ENCODE results near the gene PKM. TPM values are rescaled to one million over a fixed set of nuclear protein-coding genes. Genes with fewer than 3 reads are reported as not detected.

The PKM gene
- total and polyA plus RNA-seq, 9 of the 15 experiments (the other 6 are each of a cell fraction or from before 2014, with no cell fraction given): 140 to 825 (median 383) TPM

- no peak for TF ChIP-seq REST (IDR thresholded peaks at IDR 0.05; ENCODE audit: borderline replicate concordance)
- TF ChIP-seq REST (CRISPR knock-in tag; IDR thresholded peaks at IDR 0.05; ENCODE audit: low read depth): peak; percentile 18; the same call in 1 of the 2 replicates
- no peak for TF ChIP-seq RBBP5 (IDR thresholded peaks at IDR 0.05; ENCODE audit: borderline replicate concordance, insufficient read depth, low read length, poor library complexity, severe bottlenecking)
- TF ChIP-seq ATF6 (CRISPR knock-in tag; IDR thresholded peaks at IDR 0.05): 0 out of 2 replicates have a peak, but pooled peaks have one; percentile 64
- TF ChIP-seq ZNF707 (CRISPR knock-in tag; conservative IDR thresholded peaks at IDR 0.05): peak; percentile 88
- TF ChIP-seq MITF (IDR thresholded peaks at IDR 0.05): peak; percentile 62
- TF ChIP-seq NFE2 (IDR thresholded peaks at IDR 0.05; ENCODE audit: low read depth): peak; percentile 99
- peak; percentile 70 for TF ChIP-seq ETV1 (tag; conservative IDR thresholded peaks at IDR 0.05; ENCODE audit: low read depth)
- TF ChIP-seq HMG20A (CRISPR knock-in tag; conservative IDR thresholded peaks at IDR 0.05): no peak
- no peak for TF ChIP-seq ETV6 (IDR thresholded peaks at IDR 0.05; ENCODE audit: borderline replicate concordance in 1 of 2, low read depth in 2 of 2, low read length in 1 of 2)
- TF ChIP-seq ETV6 (CRISPR knock-in tag; IDR thresholded peaks at IDR 0.05; ENCODE audit: borderline replicate concordance): no peak
- TF ChIP-seq NEUROD1 (IDR thresholded peaks at IDR 0.05; ENCODE audit: borderline replicate concordance, low read depth, low read length, partially characterized antibody): peak; percentile 81
- TF ChIP-seq SMARCE1 (IDR thresholded peaks at IDR 0.05): peak; percentile 86
- TF ChIP-seq SMARCC2 (IDR thresholded peaks at IDR 0.05; ENCODE audit: low read depth): peak; percentile 41; the same call in 1 of the 2 replicates
These were observed 6.3 kb upstream of the PKM start (continued) for GRCh38 chr15:72237029-72237852.
